Ovary (tissue), 9 donors: ENCODE measurements around the gene ALDH7A1. TPM values are rescaled to one million over a fixed set of nuclear protein-coding genes. Genes with fewer than 3 reads are reported as not detected.

ENCODE experiments used
- DNase-seq, 5 donors: peaks; one replicate each; pipeline ENCODE4 v3.0.0-alpha.2; 2019 to 2020
- H3K27ac ChIP-seq, 2 donors: fragments of 200-600 bp; one replicate each; pipeline versions ENCODE4 v1.5.1 to v1.8.0; 2019 to 2022
- H3K27me3 ChIP-seq: fragments of 200-600 bp; one replicate; pipeline ENCODE4 v1.8.0; 2022
- H3K36me3 ChIP-seq: fragments of 200-600 bp; sonication (generic); one replicate; pipeline ENCODE4 v1.5.1; 2019
- H3K4me1 ChIP-seq: one replicate; pipeline ENCODE4 v1.8.1; 2013; ENCODE audit warnings: mild to moderate bottlenecking, moderate library complexity; ENCODE audit not compliant: insufficient read depth
- H3K4me3 ChIP-seq: fragments of 200-600 bp; sonication (generic); one replicate; pipeline ENCODE4 v1.5.1; 2017
- H3K9me3 ChIP-seq, 2 donors: fragments of 200-600 bp in 1 of 2; sonication (generic) in 1 of 2; one replicate each; pipeline versions ENCODE4 v1.5.1 to v1.8.1; 2013 to 2019; ENCODE audit warnings: mild to moderate bottlenecking in 1 of 2, moderate library complexity in 1 of 2
- CTCF ChIP-seq, 3 donors: fragments of 450-650 bp in 2 of 3; fragments of 200-600 bp in 1 of 3; IDR thresholded peaks; one replicate each; pipeline versions ENCODE4 v1.5.1 to v1.8.0; 2016 to 2022; ENCODE audit warnings: antibody characterized with exemption in 3 of 3, mild to moderate bottlenecking in 1 of 3
- EP300 ChIP-seq: sonication (generic); formaldehyde crosslinking; IDR thresholded peaks from one replicate; pipeline ENCODE4 v1.6.1; 2017; ENCODE audit warnings: antibody characterized with exemption
- POLR2A ChIP-seq: fragments of 450-650 bp; IDR thresholded peaks from one replicate; pipeline ENCODE4 v1.6.1; 2017; ENCODE audit warnings: antibody characterized with exemption, mild to moderate bottlenecking, moderate library complexity
- WGBS, 3 donors: extraction: QIAGEN DNeasy Blood & Tissue Kit in 1 of 3; methylation state at CpG; one replicate each; pipeline versions ENCODE4 v1.1.5 to v1.1.7; 2013 to 2017; 5-methylcytosine and 5-hydroxymethylcytosine counted together
- intact Hi-C, 4 donors: fragments of 100-400 bp; cut with DNase I; formaldehyde crosslinking; loops; one replicate each; pipeline versions ENCODE4 v1.11.0 to v1.15.1; 2022 to 2023
- polyA plus RNA-seq, 2 donors: library from polyadenylated mRNA; stranded (reverse); fragments of 200-250 nt in 1 of 2; fragments of 350-450 nt in 1 of 2; fragmentation: Illumina TruSeq in 1 of 2; extraction: RNeasy Lipid Tissue Mini Kit (QIAGEN cat#74804) in 1 of 2; gene quantifications; one replicate each; pipeline ENCODE4 v1.2.3, GENCODE V29; 2013 to 2014
- total RNA-seq, 7 donors: library from RNA; depleted of rRNA in 2 of 7; stranded (reverse); fragments of >200 nt in 2 of 7; fragmentation: NEBNext Ultra II Directional in 3 of 7; extraction: Animal tissue kit (Norgen Biotek cat#: 25700) in 3 of 7; gene quantifications; one replicate each; pipeline versions ENCODE4 v1.1.0 to v1.2.4, GENCODE V29; 2016 to 2023
- donor health status: DM: no; HTN: no; CAD: no; lungs with moderate emphysema.
- donor health status: DM: no; HTN: no; CAD: no.
- donor health status: Bipolar disorder and iron deficiency.
- donor health status: DM: yes; HTN: yes; CAD: no.
- donor health status: DM: no; HTN: no; CAD: no.
- donor health status: DM: yes; HTN: yes; CAD: no.

Gene ALDH7A1
- total and polyA plus RNA-seq, 9 donors = 28.3 to 161 (median 99.2) TPM

GRCh38 chr5:126536874-126537273 is 58.1 kb downstream of the ALDH7A1 start:
- intact Hi-C loops = loop anchor here in 3 of 4 donors (2.0 to 10.0 kb wide), 5 partner anchors 62 to 185 kb away; no protein-coding TSS in a partner anchor
- no peak for DNase-seq
- H3K36me3 ChIP-seq = no peaks in the 10 kb centered on the region

GRCh38 chr5:126535856-126536545 is 59.0 kb downstream of the ALDH7A1 start:
- intact Hi-C loops = loop anchor here in 3 of 4 donors (2.0 to 10.0 kb wide), 5 partner anchors 61 to 184 kb away; no protein-coding TSS in a partner anchor
- Histone ChIP-seq H3K36me3 (no peaks in the 10 kb centered on the region), H3K4me3 (no peak overlapping the region), H3K9me3 (no peaks in the 10 kb centered on the region), H3K27me3 (no peaks in the 10 kb centered on the region), H3K4me1 (peaks cover 6% of the 10 kb centered on the region), H3K27ac (no peak overlapping the region)
- DNase-seq = no peak
- WGBS, 3 donors = 97 to 100% (median 97%) methylated on average over 4 of the region's 4 CpGs
- no peak for TF ChIP-seq EP300
- no peak for TF ChIP-seq CTCF (IDR thresholded peaks at IDR 0.05)
- TF ChIP-seq POLR2A = no peak

More at GRCh38 chr5:126536874-126537273, 58.1 kb downstream of the ALDH7A1 start:
- no peak for TF ChIP-seq EP300
- TF ChIP-seq CTCF (IDR thresholded peaks at IDR 0.05) = no peak
- no peak for TF ChIP-seq POLR2A
- no peak overlapping the region for H3K4me3 ChIP-seq
- H3K4me1 ChIP-seq = peaks cover 6% of the 10 kb centered on the region
- H3K27me3 ChIP-seq = no peaks in the 10 kb centered on the region
- H3K9me3 ChIP-seq = no peaks in the 10 kb centered on the region
- no peak overlapping the region for H3K27ac ChIP-seq
- 39 to 49% (median 47%) methylated on average over 3 of the region's 3 CpGs for WGBS, 3 donors

- H3K36me3 ChIP-seq = no peaks in the 10 kb centered on the region
- intact Hi-C loops = loop anchor here in 2 of 4 donors (5.0 to 10.0 kb wide), 2 partner anchors 37 to 60 kb away; no protein-coding TSS in a partner anchor
- TF ChIP-seq CTCF (IDR thresholded peaks at IDR 0.05) = no peak
- no peak for TF ChIP-seq EP300
- TF ChIP-seq POLR2A = no peak
- no peak overlapping the region for H3K4me3 ChIP-seq
- no peaks in the 10 kb centered on the region for H3K9me3 ChIP-seq
- 100% methylated on average over 1 of the region's 1 CpG for WGBS, 3 donors
- DNase-seq = no peak
- no peaks in the 10 kb centered on the region for H3K27me3 ChIP-seq
- H3K4me1 ChIP-seq = peaks cover 6% of the 10 kb centered on the region
- no peak overlapping the region for H3K27ac ChIP-seq
Observed at GRCh38 chr5:126534553-126534952, 60.5 kb downstream of the ALDH7A1 start.

GRCh38 chr5:126531543-126532120 is 63.4 kb downstream of the ALDH7A1 start:
- no peak for DNase-seq
- intact Hi-C loops = loop anchor here in 2 of 4 donors (5.0 to 10.0 kb wide), 2 partner anchors 34 to 57 kb away; no protein-coding TSS in a partner anchor
- peaks cover 3% of the 10 kb centered on the region for H3K4me1 ChIP-seq
- no peak for TF ChIP-seq CTCF (IDR thresholded peaks at IDR 0.05)
- TF ChIP-seq EP300 = no peak
- TF ChIP-seq POLR2A = no peak
- 8 to 18% (median 10%) methylated on average over 4 of the region's 4 CpGs for WGBS, 3 donors
- H3K36me3 ChIP-seq = no peaks in the 10 kb centered on the region
- no peak overlapping the region for H3K4me3 ChIP-seq
- peak overlapping the region in 1 of 2 donors; percentile 74 for H3K27ac ChIP-seq
- H3K27me3 ChIP-seq = no peaks in the 10 kb centered on the region
- no peaks in the 10 kb centered on the region for H3K9me3 ChIP-seq
